HepG2 (cell line): Measurements from ENCODE around the gene FAM171A2. TPM values are rescaled to one million over a fixed set of nuclear protein-coding genes. Genes with fewer than 3 reads are reported as not detected.

Experiments used
- ARID2 ChIP-seq: sonication (generic); formaldehyde crosslinking; IDR thresholded peaks from 2 replicates; pipeline ENCODE4 v1.8.1; 2022; ENCODE audit warnings: mild to moderate bottlenecking, missing genetic modification reagents, borderline replicate concordance
- CENPX ChIP-seq: sonication (generic); formaldehyde crosslinking; IDR thresholded peaks from 2 replicates; pipeline ENCODE4 v1.9.0; 2021; ENCODE audit warnings: mild to moderate bottlenecking, missing genetic modification reagents, moderate library complexity
- GATAD1 ChIP-seq: IDR thresholded peaks from 2 replicates; pipeline ENCODE4 v1.6.1; 2016; ENCODE audit warnings: missing genetic modification reagents, missing compliant biosample characterization
- HOXD1 ChIP-seq: sonication (generic); formaldehyde crosslinking; IDR thresholded peaks from 2 replicates; pipeline ENCODE4 v1.5.0; 2020; ENCODE audit warnings: missing genetic modification reagents
- PAX8 ChIP-seq: sonication (generic); formaldehyde crosslinking; IDR thresholded peaks from 2 replicates; pipeline ENCODE4 v1.8.0; 2022; ENCODE audit warnings: mild to moderate bottlenecking, missing genetic modification reagents, borderline replicate concordance
- RBFOX2 ChIP-seq: fragments of 200-400 bp; formaldehyde crosslinking; IDR thresholded peaks from 2 replicates; pipeline ENCODE4 v1.6.1; 2017; ENCODE audit warnings: low read depth, mild to moderate bottlenecking, low read length
- SP1 ChIP-seq, 2 experiments: fragments of 450-650 bp in 1 of 2; sonication (generic) in 1 of 2; formaldehyde crosslinking in 1 of 2; IDR thresholded peaks; 2 replicates each; pipeline versions ENCODE4 v1.4.0 to v1.6.1; 2016 to 2020; ENCODE audit warnings: missing genetic modification reagents in 1 of 2
- TBX2 ChIP-seq: sonication (generic); formaldehyde crosslinking; IDR thresholded peaks from 2 replicates; pipeline ENCODE4 v1.5.0; 2020; ENCODE audit warnings: missing genetic modification reagents, mild to moderate bottlenecking, borderline replicate concordance
- ZBTB4 ChIP-seq: sonication (generic); formaldehyde crosslinking; IDR thresholded peaks from 2 replicates; pipeline ENCODE4 v1.4.0; 2020; ENCODE audit warnings: missing genetic modification reagents, mild to moderate bottlenecking, borderline replicate concordance
- ZMAT3 ChIP-seq: sonication (generic); formaldehyde crosslinking; conservative IDR thresholded peaks from 2 replicates; pipeline ENCODE4 v1.7.0; 2021; ENCODE audit warnings: missing genetic modification reagents
- ZNF563 ChIP-seq: sonication (generic); formaldehyde crosslinking; IDR thresholded peaks from 2 replicates; pipeline ENCODE4 v1.8.0; 2022; ENCODE audit warnings: mild to moderate bottlenecking, moderate library complexity, missing genetic modification reagents
- ZNF720 ChIP-seq: sonication (generic); formaldehyde crosslinking; IDR thresholded peaks from 2 replicates; pipeline ENCODE4 v1.4.0; 2020; ENCODE audit warnings: missing genetic modification reagents
- polyA plus RNA-seq, 8 experiments: library from polyadenylated mRNA; depleted of rRNA in 3 of 8; stranded (reverse) in 7 of 8; unstranded in 1 of 8; fragments of >200 nt; fragmentation: Illumina TruSeq in 4 of 8; extraction: Trizol in 4 of 8; gene quantifications; 2 replicates each; pipeline versions ENCODE4 v1.2.1 to v1.2.3, GENCODE V29; 2011 to 2016; ENCODE audit warnings: low read depth in 4 of 8, missing spikeins in 1 of 8, mixed read lengths in 1 of 8; ENCODE audit not compliant: insufficient read depth in 1 of 8
- total RNA-seq, 5 experiments: library from RNA; depleted of rRNA; stranded (reverse); fragments of >200 nt; fragmentation: Illumina TruSeq; extraction: Trizol; gene quantifications; 2 replicates each; pipeline ENCODE4 v1.2.3, GENCODE V29; 2016; ENCODE audit warnings: low read depth in 1 of 5
- TF ChIP-seq, protein P1 (sequence below): sonication (generic); formaldehyde crosslinking; IDR thresholded peaks from 2 replicates; pipeline ENCODE4 v1.5.1; 2020; ENCODE audit warnings: mild to moderate bottlenecking, moderate library complexity, missing genetic modification reagents
- TF ChIP-seq, protein P2 (sequence below): sonication (generic); formaldehyde crosslinking; IDR thresholded peaks from 2 replicates; pipeline ENCODE4 v1.9.0; 2022; ENCODE audit warnings: low read depth, missing genetic modification reagents
- TF ChIP-seq, protein P3 (sequence below): sonication (generic); formaldehyde crosslinking; IDR thresholded peaks from 2 replicates; pipeline ENCODE4 v1.4.0; 2020; ENCODE audit warnings: missing genetic modification reagents
- TF ChIP-seq, protein P4 (sequence below): sonication (generic); formaldehyde crosslinking; IDR thresholded peaks from 2 replicates; pipeline ENCODE4 v1.4.0; 2020; ENCODE audit warnings: missing genetic modification reagents

The FAM171A2 gene
- total and polyA plus RNA-seq, 2 of the 13 experiments (the other 11 are each of a cell fraction or from before 2014, with no cell fraction given): 1.8 to 3.6 TPM

GRCh38 chr17:44385287-44386181, 21.9 kb upstream of the FAM171A2 start (continued):
- TF ChIP-seq ZBTB4 (CRISPR knock-in tag) (0 out of 2 replicates have a peak, but pooled peaks have one; percentile 27), RBFOX2 (no peak), CENPX (CRISPR knock-in tag) (no peak), ZNF720 (CRISPR knock-in tag) (no peak), GATAD1 (peak; percentile 24; the same call in 1 of the 2 replicates), ZMAT3 (CRISPR knock-in tag) (no peak), TBX2 (CRISPR knock-in tag) (0 out of 2 replicates have a peak, but pooled peaks have one; percentile 22), PAX8 (0 out of 2 replicates have a peak, but pooled peaks have one; percentile 30), SP1 (IDR thresholded peaks at IDR 0.05) (no peak), SP1 (CRISPR knock-in tag; IDR thresholded peaks at IDR 0.05) (peak; percentile 56), HOXD1 (CRISPR knock-in tag) (0 out of 2 replicates have a peak, but pooled peaks have one; percentile 19), ZNF563 (CRISPR knock-in tag) (0 out of 2 replicates have a peak, but pooled peaks have one; percentile 67), ARID2 (CRISPR knock-in tag) (0 out of 2 replicates have a peak, but pooled peaks have one; percentile 32)
- TF ChIP-seq, protein P1, sequence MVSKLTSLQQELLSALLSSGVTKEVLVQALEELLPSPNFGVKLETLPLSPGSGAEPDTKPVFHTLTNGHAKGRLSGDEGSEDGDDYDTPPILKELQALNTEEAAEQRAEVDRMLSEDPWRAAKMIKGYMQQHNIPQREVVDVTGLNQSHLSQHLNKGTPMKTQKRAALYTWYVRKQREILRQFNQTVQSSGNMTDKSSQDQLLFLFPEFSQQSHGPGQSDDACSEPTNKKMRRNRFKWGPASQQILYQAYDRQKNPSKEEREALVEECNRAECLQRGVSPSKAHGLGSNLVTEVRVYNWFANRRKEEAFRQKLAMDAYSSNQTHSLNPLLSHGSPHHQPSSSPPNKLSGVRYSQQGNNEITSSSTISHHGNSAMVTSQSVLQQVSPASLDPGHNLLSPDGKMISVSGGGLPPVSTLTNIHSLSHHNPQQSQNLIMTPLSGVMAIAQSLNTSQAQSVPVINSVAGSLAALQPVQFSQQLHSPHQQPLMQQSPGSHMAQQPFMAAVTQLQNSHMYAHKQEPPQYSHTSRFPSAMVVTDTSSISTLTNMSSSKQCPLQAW (CRISPR knock-in tag): 0 out of 2 replicates have a peak, but pooled peaks have one; percentile 38
- TF ChIP-seq, protein P2, sequence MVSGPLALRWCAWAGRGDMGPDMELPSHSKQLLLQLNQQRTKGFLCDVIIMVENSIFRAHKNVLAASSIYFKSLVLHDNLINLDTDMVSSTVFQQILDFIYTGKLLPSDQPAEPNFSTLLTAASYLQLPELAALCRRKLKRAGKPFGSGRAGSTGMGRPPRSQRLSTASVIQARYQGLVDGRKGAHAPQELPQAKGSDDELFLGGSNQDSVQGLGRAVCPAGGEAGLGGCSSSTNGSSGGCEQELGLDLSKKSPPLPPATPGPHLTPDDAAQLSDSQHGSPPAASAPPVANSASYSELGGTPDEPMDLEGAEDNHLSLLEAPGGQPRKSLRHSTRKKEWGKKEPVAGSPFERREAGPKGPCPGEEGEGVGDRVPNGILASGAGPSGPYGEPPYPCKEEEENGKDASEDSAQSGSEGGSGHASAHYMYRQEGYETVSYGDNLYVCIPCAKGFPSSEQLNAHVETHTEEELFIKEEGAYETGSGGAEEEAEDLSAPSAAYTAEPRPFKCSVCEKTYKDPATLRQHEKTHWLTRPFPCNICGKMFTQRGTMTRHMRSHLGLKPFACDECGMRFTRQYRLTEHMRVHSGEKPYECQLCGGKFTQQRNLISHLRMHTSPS (CRISPR knock-in tag): peak; percentile 43; the same call in 1 of the 2 replicates
- TF ChIP-seq, protein P3, sequence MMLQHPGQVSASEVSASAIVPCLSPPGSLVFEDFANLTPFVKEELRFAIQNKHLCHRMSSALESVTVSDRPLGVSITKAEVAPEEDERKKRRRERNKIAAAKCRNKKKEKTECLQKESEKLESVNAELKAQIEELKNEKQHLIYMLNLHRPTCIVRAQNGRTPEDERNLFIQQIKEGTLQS: no peak
- TF ChIP-seq, protein P4, sequence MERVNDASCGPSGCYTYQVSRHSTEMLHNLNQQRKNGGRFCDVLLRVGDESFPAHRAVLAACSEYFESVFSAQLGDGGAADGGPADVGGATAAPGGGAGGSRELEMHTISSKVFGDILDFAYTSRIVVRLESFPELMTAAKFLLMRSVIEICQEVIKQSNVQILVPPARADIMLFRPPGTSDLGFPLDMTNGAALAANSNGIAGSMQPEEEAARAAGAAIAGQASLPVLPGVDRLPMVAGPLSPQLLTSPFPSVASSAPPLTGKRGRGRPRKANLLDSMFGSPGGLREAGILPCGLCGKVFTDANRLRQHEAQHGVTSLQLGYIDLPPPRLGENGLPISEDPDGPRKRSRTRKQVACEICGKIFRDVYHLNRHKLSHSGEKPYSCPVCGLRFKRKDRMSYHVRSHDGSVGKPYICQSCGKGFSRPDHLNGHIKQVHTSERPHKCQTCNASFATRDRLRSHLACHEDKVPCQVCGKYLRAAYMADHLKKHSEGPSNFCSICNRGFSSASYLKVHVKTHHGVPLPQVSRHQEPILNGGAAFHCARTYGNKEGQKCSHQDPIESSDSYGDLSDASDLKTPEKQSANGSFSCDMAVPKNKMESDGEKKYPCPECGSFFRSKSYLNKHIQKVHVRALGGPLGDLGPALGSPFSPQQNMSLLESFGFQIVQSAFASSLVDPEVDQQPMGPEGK (CRISPR knock-in tag): peak; percentile 65; the same call in 1 of the 2 replicates
